Tibial nerve (tissue), 3 donors: ENCODE data around the gene DDX25.

Experiments used
- CTCF ChIP-seq, 5 experiments: fragments of 200-600 bp in 3 of 5; fragments of 450-650 bp in 2 of 5; sonication (generic) in 3 of 5; IDR thresholded peaks; one replicate each; pipeline ENCODE4 v1.5.1; 2016 to 2019; ENCODE audit warnings: antibody characterized with exemption in 5 of 5, mild to moderate bottlenecking in 3 of 5, moderate library complexity in 2 of 5
- POLR2A ChIP-seq, 2 donors: fragments of 450-650 bp; IDR thresholded peaks; one replicate each; pipeline ENCODE4 v1.6.1; 2017; ENCODE audit warnings: antibody characterized with exemption in 2 of 2, mild to moderate bottlenecking in 2 of 2, moderate library complexity in 2 of 2

- TF ChIP-seq CTCF (IDR thresholded peaks at IDR 0.05) (no peak), POLR2A (IDR thresholded peaks at IDR 0.05) (no peak)
These were observed 42.6 kb downstream of the DDX25 start for GRCh38 chr11:125946712-125947418.
